ENCODE data around the gene EZR. TPM values are rescaled to one million over a fixed set of nuclear protein-coding genes. Genes with fewer than 3 reads are reported as not detected.

The EZR gene
- total RNA-seq, 2 donors from 2014 or later, result 26.8 to 55.2 TPM

- DNase-seq (ENCODE audit: low spot score), result no peak
- Histone ChIP-seq H3K4me1 (ENCODE audit: control insufficient read depth in 1 of 2, low read depth in 2 of 2) (peaks cover 3 to 19% of the 10 kb centered on the region in 2 donors), H3K27me3 (replicated peaks; ENCODE audit: insufficient read depth) (no peaks in the 10 kb centered on the region), H3K9me3 (no peaks in the 10 kb centered on the region), H3K4me3 (no peak overlapping the region), H3K36me3 (peaks cover 39% of the 10 kb centered on the region), H3K27ac (peak overlapping the region in 1 of 2 donors; percentile 37)
- TF ChIP-seq, protein P1, sequence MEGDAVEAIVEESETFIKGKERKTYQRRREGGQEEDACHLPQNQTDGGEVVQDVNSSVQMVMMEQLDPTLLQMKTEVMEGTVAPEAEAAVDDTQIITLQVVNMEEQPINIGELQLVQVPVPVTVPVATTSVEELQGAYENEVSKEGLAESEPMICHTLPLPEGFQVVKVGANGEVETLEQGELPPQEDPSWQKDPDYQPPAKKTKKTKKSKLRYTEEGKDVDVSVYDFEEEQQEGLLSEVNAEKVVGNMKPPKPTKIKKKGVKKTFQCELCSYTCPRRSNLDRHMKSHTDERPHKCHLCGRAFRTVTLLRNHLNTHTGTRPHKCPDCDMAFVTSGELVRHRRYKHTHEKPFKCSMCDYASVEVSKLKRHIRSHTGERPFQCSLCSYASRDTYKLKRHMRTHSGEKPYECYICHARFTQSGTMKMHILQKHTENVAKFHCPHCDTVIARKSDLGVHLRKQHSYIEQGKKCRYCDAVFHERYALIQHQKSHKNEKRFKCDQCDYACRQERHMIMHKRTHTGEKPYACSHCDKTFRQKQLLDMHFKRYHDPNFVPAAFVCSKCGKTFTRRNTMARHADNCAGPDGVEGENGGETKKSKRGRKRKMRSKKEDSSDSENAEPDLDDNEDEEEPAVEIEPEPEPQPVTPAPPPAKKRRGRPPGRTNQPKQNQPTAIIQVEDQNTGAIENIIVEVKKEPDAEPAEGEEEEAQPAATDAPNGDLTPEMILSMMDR (IDR thresholded peaks at IDR 0.05), result no peak
- no peak for ATAC-seq (ENCODE audit: insufficient number of reproducible peaks, low FRiP score, low read depth)
These were observed 54.9 kb downstream of the EZR start for GRCh38 chr6:158764183-158764849.

DNA sequence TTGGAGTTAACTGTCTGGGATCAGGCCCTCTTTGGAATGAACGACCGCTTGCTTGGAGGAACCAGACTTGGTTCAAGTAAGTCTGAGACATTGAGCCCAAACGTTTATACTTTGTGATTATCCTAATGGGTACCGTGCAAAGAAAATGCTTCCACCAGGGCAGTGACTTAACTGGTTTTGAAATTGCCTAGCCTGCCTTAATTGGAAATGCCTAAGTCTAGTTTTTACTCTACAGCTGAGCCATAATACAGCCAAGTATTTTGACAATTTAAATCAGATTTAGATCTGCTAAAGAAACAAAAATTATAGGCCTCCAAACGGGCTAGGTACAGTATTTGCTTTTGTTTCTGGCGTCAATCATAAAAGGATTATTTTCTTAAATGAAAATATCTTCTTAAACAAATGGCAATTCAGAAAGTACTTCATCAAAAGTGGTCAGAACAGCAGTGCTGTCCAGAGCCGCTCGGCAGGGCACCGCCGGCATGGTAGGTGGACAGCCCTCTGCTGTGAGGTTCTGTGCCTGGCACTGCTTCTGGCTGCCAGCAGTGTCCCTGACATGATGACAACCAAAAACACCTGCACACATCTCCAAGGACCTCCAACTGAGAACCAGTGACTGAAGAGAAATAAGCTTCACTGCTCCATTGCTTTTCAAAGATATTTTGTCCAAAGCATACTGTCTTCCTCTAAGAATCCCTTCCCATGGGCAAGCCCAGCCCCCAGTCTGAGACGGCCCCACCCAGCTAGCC is 55.6 kb downstream of the EZR start:
- H3K9me3 ChIP-seq, result no peaks in the 10 kb centered on the region
- ATAC-seq (ENCODE audit: insufficient number of reproducible peaks, low FRiP score, low read depth) (no peak), DNase-seq (ENCODE audit: low spot score) (no peak)
- TF ChIP-seq, protein P1 (IDR thresholded peaks at IDR 0.05), result no peak
- H3K27me3 ChIP-seq (replicated peaks; ENCODE audit: insufficient read depth), result no peaks in the 10 kb centered on the region
- peaks cover 33% of the 10 kb centered on the region for H3K36me3 ChIP-seq
- H3K27ac ChIP-seq, result peak overlapping the region; percentile 37 to 68
- no peak overlapping the region for H3K4me3 ChIP-seq
- H3K4me1 ChIP-seq (ENCODE audit: control insufficient read depth in 1 of 2, low read depth in 2 of 2), result peaks cover 3 to 19% of the 10 kb centered on the region in 2 donors

GRCh38 chr6:158762787-158763433 is 56.3 kb downstream of the EZR start:
- Histone ChIP-seq H3K36me3 (peaks cover 26% of the 10 kb centered on the region), H3K9me3 (no peaks in the 10 kb centered on the region), H3K27ac (peak overlapping the region; percentile 37 to 68), H3K4me3 (no peak overlapping the region), H3K4me1 (ENCODE audit: control insufficient read depth in 1 of 2, low read depth in 2 of 2) (peaks cover 3 to 19% of the 10 kb centered on the region in 2 donors), H3K27me3 (replicated peaks; ENCODE audit: insufficient read depth) (no peaks in the 10 kb centered on the region)
- ATAC-seq (ENCODE audit: insufficient number of reproducible peaks, low FRiP score, low read depth) (peak; percentile 70), DNase-seq (ENCODE audit: low spot score) (no peak)
- TF ChIP-seq, protein P1 (IDR thresholded peaks at IDR 0.05), result no peak

DNA sequence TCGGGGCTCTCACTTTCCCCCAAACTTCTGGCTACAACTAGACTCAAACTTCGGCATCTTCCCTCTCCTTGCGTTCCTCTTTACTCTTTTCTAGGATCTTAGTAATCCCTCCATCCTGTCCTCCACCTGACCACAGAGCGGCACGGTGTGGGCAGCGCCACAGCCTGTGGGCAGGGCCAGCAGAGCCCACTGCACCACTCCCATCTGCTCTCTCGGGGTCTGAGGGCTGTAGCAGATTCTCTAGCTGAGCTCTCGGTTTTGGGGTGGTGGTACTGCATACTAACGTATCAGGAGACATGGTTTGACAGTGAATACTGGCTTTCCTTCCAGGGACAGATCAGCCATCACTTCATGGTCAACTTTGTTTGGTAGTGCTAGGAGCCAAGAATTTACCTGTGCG is 57.4 kb downstream of the EZR start:
- TF ChIP-seq, protein P1 (IDR thresholded peaks at IDR 0.05), result no peak
- H3K27me3 ChIP-seq (replicated peaks; ENCODE audit: insufficient read depth), result no peaks in the 10 kb centered on the region
- H3K4me1 ChIP-seq (ENCODE audit: control insufficient read depth in 1 of 2, low read depth in 2 of 2), result peaks cover 3 to 19% of the 10 kb centered on the region in 2 donors
- no peaks in the 10 kb centered on the region for H3K9me3 ChIP-seq
- no peak for ATAC-seq (ENCODE audit: insufficient number of reproducible peaks, low FRiP score, low read depth)
- no peak overlapping the region for H3K27ac ChIP-seq
- no peak for DNase-seq (ENCODE audit: low spot score)
- no peak overlapping the region for H3K4me3 ChIP-seq
- peaks cover 18% of the 10 kb centered on the region for H3K36me3 ChIP-seq
